SK-N-DZ (cell line): ENCODE results near the gene LCN1.
"Not testable (repeated sequence)": the region's sequence is repeated elsewhere in the genome, so short reads cannot be mapped to it uniquely, and the experiment has no call there.

Source experiments
- DNase-seq: peaks from one replicate; pipeline ENCODE4 v3.0.0-alpha.2; 2015; ENCODE audit warnings: low spot score

Gene LCN1

GRCh38 chr9:135546792-135547617, 25.8 kb downstream of the LCN1 start:
- not testable (repeated sequence) for DNase-seq

GRCh38 chr9:135547756-135548736, 26.8 kb downstream of the LCN1 start:
- no peak for DNase-seq

DNA sequence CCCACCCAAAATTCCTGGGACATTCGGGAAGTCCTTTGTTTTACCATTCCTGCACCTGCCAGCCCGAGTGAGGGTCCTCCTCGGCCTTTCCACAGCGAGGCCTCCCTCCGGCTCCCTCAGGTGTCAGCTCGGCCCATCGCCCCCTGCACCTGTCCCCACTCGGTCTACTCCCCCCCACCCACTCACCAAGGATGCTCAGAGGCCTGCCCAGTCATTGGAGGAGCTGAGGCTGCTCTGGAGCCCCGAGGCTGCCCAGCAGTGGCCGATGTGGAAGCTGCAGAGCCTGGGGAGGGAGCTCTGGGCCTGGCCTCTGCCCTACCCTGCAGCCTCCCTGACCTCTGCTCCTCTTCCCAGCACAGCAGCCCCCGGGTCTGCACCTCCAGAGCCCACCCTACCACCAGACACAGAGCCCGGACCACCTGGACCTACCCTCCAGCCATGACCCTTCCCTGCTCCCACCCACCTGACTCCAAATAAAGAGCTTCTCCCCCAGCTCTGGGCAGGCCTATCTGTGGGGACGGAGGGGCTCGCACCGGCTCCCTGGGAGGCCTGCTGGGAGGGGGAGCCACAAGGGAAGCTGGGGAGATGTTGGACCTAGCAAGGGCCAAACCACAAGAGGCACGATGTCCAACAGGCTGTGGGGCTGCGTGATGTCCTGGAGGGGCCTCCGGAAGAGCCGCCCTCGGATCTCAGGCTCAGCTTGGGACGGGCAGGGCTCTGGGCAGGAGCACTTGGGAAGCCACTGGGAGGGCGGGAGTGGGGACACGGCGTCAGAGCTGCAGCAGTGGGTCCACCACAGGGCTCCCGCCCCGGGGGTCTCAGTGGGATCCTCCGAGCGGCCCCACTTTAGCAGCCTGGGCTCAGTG, 28.5 kb downstream of the LCN1 start:
- DNase-seq = not testable (repeated sequence)

DNA sequence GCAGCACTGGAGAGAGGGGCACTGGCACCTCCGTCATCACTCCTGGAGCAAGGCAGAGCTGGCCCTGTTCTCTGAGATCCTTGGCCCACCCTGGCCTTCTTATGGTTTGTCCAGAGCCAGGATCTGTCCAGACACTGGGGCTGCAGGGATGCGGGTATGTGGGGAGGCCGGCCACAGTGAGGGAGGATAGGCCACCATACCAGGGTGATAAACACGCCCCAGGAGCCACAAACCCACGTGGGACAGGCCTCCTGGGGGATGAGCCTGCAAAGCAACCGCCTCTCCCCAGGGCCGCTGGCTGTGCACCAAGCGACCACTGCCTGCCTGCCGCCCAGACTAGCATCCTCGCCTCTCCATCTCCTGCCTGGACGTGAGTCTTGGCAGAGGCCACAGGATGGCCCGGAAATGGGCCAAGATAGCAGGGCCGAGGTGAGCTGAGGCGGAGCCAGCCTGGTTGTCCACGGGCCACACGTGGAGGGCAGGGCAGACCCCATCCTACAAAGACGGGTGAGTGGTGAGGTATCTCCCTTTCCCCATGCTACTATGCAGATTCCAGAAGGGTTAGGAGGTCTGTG, 29.2 kb downstream of the LCN1 start:
- no peak for DNase-seq

DNA sequence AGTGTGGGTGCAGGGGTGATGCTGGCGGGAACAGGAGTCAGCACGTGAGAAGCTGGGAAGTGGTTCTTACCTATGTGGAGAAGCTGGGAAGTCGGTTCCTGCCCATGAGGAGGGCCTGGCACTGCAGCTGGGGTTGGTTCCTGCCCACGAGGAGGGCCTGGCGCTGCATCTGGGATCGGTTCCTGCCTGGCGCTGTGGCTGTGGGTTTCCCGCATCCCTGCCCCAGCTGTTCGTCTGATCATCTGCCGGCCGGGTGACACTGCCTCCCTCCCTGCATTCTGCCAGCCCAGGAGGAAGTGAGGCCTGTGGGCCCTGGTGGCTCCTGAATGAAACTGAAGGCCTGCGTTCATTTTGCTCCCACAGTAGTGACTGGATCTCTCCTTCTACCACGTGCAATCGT, 29.8 kb downstream of the LCN1 start:
- no peak for DNase-seq

- DNase-seq = no peak
Measured at GRCh38 chr9:135551456-135551855, 30.2 kb downstream of the LCN1 start.

DNA sequence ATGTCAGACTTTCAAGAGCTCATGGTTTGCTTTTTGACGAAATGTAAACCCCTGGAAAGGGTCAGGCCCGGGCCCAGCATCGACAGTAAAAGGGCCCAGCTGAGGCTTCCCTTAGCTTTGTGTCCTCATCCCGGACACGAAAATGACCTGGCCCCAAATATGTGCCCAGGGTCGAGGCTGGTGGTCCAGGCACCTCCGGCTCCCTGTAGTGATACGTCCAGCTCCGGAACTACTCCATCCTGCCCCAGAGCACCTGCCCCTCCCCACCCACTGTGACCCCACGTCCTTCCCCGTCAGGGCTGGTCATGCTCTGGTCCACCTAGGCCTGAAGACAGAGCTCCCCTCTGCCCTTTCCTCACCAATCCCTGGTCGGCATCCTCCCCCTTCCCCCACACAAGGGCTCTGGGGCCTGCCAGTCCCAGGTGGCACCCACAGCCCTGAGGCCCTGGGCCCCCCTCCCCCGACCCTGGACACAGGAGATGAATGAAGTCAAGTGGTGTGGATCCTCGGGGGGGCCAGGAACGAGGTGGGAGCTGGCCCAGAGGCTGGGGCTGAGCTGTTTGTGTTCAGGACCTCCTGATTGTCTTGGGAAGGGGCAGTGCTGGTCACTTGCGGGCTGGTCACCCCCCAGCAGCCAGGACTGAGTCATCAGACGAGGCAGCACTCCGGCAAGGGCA, 30.9 kb downstream of the LCN1 start:
- no peak for DNase-seq

DNA sequence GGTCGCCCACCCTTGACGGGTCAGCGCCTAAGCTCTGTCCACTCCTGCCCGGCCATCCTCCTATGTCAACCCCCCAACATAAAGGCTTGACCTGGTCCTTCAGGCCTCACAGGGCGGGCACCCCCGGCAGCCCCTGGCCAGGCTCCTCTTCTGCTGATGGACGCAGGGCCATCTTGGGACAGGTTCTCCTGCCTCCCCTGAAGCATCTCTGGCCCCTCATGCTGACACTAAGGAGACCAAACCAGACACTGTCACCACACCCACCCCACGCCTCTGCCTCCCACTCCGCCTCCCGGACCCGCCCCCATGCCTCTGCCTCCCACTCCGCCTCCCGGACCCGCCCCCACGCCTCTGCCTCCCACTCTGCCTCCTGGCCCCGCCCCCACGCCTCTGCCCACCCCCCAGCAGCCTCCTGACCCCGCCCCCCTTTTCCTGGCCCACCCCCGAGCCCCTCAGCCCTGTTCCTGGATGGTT, 31.5 kb downstream of the LCN1 start:
- no peak for DNase-seq

DNA sequence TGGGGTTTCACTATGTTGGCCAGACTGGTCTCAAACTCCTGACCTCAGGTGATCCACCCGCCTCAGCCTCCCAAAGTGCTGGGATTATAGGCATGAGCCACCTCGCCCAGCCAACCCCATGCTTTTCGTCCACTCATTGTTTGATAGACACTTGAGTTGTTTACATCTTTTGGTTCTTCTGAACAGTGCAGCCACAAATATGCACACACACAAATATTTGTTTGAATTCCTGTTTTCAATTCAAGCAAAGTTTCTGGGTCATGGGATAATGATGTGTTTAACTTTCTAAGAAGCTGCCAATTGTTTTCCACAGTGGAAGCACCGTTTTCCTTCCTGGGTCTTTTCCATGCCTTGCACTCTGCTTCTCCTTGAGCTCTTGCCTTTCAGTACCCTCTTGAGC, 33.5 kb downstream of the LCN1 start:
- no peak for DNase-seq

GRCh38 chr9:135555203-135555602, 34.0 kb downstream of the LCN1 start:
- DNase-seq = no peak

DNA sequence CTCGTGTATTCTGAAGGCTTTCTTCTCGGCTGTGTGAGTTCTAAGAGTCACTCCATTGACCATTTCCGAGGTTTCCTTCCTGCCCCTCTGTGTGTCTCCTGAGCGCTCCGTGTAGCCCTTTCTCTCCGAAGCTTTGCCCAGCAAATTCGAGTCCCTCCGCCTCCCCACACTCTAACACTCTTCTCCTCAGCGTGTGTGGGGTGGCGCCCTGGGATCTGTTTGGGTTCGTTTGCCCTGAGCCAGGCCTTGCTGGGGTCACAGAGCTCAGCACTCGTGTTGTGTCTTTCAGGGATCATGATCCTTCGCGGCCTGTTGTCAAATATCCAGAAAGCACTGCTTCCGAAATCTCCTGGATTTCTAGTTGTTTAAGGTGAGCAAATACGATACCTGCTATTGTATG, 34.7 kb downstream of the LCN1 start:
- DNase-seq = no peak

DNA sequence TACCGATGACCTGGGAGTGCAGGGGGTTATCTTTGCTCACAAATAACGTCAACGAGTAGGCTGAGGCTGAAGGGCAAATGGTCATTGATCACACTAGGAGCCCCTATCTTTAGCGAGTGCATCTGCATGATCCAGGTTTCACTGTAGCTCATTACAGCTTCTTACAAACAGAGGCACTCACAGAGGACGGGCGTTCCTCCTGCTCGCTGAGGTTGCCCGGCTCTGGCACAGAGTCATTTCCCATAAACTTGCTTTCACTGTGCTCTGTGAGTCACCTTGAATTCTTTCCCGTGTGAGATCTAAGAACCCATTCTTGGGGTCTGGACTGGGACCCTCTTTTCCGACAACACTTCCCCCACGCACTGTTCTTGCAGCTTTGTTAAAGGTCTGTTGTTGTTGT, 38.4 kb downstream of the LCN1 start:
- DNase-seq = no peak

- DNase-seq = no peak
Measured at GRCh38 chr9:135561391-135562234, 40.4 kb downstream of the LCN1 start, which contains the start of gene PAEP. Gene PAEP, plus strand, starts transcription at chr9:135561756.

DNA sequence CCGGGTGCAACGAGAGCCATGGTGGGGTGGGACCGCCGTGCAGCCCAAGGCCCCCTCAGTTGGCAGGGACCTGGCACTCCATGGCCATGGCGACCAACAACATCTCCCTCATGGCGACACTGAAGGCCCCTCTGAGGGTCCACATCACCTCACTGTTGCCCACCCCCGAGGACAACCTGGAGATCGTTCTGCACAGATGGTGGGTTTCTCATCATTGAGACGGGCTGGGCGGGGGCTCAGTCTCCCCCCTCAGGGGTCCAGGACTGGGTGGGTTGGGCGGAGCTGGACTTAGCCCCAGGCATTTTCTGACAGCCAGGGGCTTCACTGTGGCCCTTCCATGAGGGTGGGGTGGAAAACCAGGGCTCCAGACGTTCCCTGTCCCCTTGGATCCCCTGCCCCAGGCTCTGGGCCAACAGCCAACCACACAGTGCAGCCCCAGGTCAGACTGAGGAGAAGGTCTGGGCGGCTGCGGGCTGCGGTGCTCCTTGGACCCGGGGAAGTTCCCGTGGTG, 41.0 kb downstream of the LCN1 start:
- no peak for DNase-seq

DNA sequence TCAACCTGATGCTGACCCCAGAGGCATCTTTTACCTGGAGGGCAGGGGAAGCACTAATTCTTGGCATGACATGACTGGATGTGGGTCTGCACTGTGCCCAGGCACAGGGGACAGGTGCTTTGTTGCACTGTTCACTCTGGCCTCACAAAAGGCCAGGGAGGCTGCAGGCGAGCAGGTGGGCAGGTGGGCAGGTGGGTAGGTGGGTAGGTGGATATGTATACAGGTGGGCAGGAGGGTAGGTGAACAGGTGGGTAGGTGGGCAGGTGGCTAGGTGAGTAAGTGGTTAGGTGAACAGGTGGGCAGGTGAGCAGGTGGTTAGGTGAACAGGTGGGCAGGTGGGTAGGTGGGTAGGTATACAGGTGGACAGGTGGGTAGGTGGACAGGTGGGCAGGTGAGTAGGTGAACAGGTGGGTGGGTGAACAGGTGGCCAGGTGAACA, 41.8 kb downstream of the LCN1 start:
- DNase-seq = no peak

GRCh38 chr9:135563858-135564257, 42.6 kb downstream of the LCN1 start:
- DNase-seq = no peak

DNA sequence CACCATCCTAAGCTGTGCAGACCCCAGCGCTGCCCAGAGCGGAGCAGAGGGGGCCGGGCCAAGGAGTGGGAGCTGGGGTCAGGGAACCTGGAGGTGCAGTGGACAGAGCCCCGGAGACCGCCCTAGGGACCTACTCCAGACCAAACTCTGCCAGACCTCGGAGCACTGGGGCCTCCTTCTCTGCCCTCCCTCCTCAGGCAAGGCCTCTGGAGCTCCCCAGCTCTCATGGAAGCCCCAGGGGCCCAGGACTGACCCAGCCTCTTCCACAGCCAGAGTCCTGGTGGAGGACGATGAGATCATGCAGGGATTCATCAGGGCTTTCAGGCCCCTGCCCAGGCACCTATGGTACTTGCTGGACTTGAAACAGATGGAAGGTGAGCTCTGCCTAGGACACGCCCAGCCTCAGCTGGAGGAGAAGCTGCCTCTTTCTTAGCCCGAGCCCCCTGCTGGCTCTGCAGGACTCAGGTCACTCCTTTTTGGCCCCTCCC, 43.9 kb downstream of the LCN1 start:
- no peak for DNase-seq

DNA sequence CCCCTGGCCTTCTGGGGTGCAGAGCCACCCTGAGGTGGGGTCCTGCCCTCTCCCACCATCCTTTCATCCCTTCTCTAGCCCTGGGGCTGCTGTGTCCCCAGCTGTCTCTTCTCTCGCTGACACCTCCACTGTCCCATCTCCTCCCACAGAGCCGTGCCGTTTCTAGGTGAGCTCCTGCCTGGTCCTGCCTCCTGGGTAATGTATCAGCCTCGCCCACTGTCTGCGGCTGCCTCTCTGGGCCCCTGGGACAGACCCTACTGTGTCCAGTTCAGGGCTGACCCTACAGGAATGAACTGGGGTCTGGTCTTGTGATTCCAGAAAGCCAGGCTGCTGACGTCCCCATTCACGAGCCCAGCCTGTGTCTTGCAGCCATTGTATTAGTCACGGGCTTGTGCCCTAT, 44.4 kb downstream of the LCN1 start:
- no peak for DNase-seq

GRCh38 chr9:135566552-135566951, 45.3 kb downstream of the LCN1 start:
- no peak for DNase-seq
